Measurements from ENCODE around the gene PDIA6.
"Not testable (repeated sequence)": the region's sequence is repeated elsewhere in the genome, so short reads cannot be mapped to it uniquely, and the experiment has no call there.

The PDIA6 gene

DNA sequence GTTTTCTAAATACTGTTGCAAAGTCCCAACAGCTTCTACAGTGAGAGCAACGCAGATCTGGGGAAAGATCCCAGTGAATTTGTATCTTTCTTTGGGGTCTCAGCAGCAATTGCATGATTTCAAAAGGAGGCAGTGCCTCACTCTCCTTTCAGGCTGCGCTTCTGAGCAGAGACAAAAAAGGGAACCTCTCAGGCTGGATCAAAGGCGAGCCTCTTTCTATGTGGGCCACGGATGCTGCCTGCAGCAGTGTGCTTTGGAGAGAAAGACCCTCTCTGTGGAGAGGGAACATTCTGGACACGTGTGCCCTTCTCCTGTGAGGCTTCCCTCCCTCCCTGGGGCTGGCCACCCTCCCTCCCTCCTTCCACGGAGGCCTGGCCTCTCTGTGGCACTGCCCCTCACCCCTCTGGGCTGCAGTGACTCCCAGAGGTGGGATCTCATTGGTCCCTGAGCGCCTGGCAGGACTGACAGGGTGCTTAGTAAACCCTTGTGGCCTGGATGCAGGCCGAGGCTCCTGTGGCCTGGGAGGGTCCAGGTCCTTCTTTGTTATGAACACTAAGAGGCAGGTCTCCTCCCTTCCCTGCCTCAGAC lies 21.6 kb upstream of the PDIA6 start:
- in situ Hi-C loops (cut with MboI; ENCODE audit: low sequenced_read_pairs), result loop anchor here (10.0 to 25.0 kb wide), 2 partner anchors 291 to 753 kb away; no protein-coding TSS in a partner anchor

DNA sequence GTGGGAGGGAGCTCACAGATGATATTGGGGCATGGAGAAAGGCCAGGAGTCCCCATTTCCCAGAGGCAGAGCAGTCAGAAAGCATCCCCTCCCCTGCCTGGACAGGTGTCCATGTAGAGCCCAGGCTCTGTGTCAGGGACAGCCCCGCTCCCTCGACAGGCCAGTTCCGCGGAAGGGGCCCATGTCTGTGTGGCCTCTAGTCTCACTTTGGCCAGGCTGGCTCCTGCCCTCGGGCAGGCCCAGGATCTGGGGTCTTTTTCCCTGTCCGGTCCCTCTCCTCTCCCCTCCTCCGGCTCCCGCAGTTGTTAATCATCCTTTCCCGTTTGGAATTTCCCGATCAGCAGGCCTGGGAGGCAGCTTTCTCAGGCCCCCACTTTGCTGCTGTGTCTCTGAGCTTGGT lies 20.4 kb upstream of the PDIA6 start:
- in situ Hi-C loops (cut with MboI; ENCODE audit: low sequenced_read_pairs), result loop anchor here (10.0 to 25.0 kb wide), 2 partner anchors 292 to 754 kb away; no protein-coding TSS in a partner anchor

DNA sequence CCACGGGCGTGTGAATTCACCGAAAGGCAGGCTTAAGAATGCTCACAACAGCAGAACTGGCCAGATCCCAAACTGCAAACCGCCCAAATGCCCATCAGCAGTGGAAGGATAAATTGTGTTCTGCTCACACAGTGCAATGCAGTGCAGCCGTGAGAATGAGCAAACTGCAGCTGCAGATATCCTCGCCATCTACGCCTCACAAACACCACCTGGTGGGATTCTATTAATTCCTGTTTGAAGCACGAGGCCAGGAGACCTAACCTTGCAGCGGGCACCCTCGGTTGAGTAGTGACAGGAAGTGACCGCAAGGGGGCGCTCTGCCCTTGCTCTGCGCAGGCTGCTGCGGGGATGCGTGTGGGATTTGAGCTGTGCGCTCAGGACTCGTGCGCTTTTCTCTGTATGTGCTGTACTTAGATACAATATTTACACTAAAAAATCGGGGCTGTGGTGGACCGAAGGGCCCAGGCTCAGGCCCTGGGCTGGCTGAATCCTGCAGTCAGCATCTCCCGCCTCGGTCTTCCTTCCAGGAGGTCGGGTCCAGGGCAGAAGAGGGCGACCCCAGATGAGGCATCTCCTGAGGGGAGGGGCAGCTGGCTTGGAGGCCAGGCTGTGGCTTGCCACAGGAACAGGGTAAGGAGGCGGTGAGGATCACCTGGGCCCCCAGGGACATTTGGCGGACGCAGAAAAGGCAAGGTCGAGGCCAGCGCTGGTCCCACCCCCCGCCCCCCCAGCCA lies 19.8 kb upstream of the PDIA6 start:
- in situ Hi-C loops (cut with MboI; ENCODE audit: low sequenced_read_pairs), result loop anchor here (10.0 to 25.0 kb wide), 2 partner anchors 292 to 755 kb away; no protein-coding TSS in a partner anchor

DNA sequence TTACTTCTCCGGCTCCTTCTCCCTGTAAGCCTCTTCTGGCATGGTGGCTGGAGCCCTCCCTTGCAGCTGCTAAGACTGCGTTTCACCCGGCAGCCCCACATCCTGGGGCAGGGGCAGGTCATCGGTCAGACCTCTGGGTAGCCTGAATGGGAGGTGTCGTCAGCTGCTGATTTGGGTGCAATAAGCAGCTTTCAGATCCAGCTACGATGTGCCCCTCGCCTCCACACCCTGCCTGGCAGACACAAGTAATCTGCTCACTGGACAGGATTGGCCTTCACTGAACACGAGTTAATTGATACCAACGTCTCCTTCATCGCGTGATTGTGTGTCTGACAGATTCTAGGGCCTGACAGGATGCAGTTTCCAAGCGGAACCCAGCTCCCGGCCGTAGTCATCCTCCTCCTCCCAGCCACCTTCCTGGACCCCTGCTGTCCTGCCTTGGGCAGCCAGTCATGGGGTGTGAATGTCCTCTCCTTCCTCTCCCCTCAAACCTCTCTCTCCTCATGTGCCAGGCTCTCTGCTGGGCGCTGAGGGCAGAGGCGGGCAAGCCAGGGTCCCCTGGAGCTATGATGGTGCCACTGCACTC lies 18.9 kb upstream of the PDIA6 start:
- in situ Hi-C loops (cut with MboI; ENCODE audit: low sequenced_read_pairs), result loop anchor here (10.0 to 25.0 kb wide), 2 partner anchors 293 to 756 kb away; no protein-coding TSS in a partner anchor

- in situ Hi-C loops (cut with MboI; ENCODE audit: low sequenced_read_pairs), result loop anchor here (10.0 to 25.0 kb wide), 2 partner anchors 294 to 756 kb away; no protein-coding TSS in a partner anchor
Measured at GRCh38 chr2:10830641-10831399, 18.2 kb upstream of the PDIA6 start.

DNA sequence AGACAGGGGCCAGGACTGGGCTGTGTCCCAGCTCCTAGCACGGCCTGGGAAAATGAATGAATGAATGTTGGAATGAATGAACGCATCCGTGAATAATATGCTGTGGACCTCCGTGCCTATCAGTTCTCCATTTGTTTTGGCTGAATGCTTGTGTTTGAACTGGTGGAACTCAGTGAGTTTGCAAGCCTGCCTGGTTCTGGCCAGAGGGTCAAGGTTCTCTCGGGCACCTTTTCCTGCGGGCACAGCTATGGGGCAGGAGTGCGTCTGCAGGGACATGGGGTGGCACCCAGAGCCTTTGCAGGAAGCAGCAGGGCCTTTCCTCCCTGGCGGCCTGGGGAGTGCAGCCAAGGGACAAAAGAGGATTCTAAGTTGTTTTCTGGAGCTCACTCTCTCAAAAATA lies 17.6 kb upstream of the PDIA6 start:
- in situ Hi-C loops (cut with MboI; ENCODE audit: low sequenced_read_pairs), result loop anchor here (10.0 to 25.0 kb wide), 2 partner anchors 295 to 757 kb away; no protein-coding TSS in a partner anchor

GRCh38 chr2:10829299-10829698 lies 16.7 kb upstream of the PDIA6 start:
- in situ Hi-C loops (cut with MboI; ENCODE audit: low sequenced_read_pairs), result loop anchor here (25.0 kb wide), 1 partner anchor 758 kb away; no protein-coding TSS in a partner anchor

- in situ Hi-C loops (cut with MboI; ENCODE audit: low sequenced_read_pairs), result loop anchor here (25.0 kb wide), 1 partner anchor 759 kb away; no protein-coding TSS in a partner anchor
Measured at GRCh38 chr2:10828346-10828745, 15.8 kb upstream of the PDIA6 start.

GRCh38 chr2:10826625-10827024 lies 14.0 kb upstream of the PDIA6 start:
- in situ Hi-C loops (cut with MboI; ENCODE audit: low sequenced_read_pairs), result loop anchor here (25.0 kb wide), 1 partner anchor 761 kb away; no protein-coding TSS in a partner anchor

DNA sequence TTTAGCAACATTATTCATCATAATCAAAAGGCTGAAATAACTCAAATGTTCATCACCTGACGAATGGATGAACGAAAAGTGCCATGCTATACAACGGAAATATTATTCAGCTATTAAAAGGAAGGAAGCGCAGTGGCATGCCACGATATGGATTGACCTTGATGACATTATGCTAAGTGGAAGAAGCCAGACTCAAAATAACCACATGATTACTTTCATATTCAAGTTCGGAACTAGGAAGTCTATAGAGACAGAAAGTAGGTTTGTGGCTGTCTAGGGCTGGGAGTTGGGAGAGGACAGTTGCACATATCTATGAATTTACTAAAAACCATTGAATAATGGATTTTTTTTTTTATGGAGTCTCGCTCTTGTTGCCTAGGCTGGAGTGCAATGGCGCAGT lies 13.4 kb upstream of the PDIA6 start:
- in situ Hi-C loops (cut with MboI; ENCODE audit: low sequenced_read_pairs), result loop anchor here (25.0 kb wide), 1 partner anchor 761 kb away; no protein-coding TSS in a partner anchor

DNA sequence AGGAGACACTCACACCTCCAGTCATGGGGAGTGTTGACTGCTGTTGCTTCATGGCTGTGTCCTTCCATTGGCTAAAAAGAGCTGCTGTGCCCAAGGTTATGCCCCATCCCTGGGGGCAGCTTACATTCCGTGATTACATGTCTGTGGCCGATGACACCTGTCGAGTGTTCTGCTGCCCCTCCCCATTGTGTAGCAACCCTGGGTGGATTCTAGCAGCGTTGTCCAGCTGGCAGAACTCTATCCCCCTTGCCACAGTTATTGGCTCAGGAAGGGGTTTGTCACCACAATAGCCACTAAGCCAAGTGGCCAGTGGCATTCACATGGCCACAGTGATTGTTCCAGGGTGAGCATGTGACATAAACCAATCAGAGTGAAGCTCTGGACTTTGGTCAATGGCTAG lies 11.6 kb upstream of the PDIA6 start:
- in situ Hi-C loops (cut with MboI; ENCODE audit: low sequenced_read_pairs), result no loop called here

- in situ Hi-C loops (cut with MboI; ENCODE audit: low sequenced_read_pairs), result no loop called here
Measured at GRCh38 chr2:10820978-10821695, 8.6 kb upstream of the PDIA6 start.

DNA sequence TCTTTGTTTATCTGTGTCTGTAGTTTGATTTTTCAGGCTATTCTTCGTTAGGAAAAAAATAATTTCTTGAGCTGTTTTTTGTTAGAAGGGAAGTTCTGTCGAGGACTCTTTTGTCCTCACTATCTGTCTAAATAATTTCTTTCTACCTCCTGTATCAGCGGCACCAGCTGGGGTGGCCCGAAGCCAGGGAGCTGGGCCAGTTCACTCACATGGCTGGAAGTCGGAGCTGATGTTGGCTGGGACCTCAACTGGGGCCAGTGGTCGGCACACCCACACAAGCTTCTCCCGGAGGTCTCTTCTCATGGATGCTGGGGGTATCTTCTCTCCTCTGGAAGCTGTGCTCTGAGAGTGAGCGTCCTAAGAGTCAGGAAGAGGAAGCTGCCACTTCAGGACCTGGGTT lies 8.0 kb upstream of the PDIA6 start:
- in situ Hi-C loops (cut with MboI; ENCODE audit: low sequenced_read_pairs), result no loop called here

DNA sequence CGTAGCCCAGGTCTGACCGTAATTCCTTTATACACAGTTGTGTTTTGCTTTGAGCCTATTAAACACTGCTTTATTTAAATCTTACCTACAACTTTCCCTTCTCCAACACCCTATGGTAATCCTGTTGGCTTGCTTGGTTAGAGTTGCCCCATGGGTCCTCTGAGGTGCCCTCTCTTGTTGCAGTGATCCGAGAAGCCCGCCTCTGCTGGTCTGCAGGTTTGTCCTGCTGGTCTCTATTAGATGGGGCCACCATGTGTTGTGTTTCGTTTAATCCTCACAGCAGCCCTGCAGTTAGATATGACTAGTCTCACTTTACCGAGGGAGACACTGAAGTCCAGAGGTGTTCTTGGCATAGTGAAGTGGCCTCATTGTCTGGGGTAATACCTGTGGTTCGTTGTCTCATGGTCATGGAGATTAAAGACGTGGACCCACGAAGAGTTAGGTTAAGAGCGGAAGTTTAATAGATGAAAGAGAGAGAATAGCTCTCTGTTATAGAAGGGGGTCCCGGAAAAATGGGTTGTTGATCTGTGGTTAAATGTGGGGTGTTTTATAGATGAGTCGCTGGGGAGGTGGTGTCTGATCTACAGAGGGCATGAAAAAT lies 7.2 kb upstream of the PDIA6 start:
- in situ Hi-C loops (cut with MboI; ENCODE audit: low sequenced_read_pairs), result no loop called here

DNA sequence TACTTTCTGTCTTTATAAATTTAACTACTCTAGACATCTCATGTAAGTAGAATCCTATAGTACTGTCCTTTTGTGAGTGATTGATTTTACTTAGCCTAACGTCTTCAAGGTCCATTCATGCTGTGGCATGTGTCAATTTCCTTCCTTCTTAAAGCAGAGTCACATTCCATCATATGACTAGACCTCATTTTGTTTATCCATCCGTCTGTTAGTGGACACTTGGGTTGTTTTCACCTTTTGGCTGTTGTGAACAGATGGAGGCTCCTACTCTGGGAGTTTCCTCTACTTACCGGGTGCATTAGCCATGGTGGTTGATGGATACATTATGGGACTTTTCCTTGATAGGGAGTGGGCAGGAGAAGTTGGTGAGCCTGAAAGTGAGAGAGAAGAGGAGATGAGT lies 6.4 kb upstream of the PDIA6 start:
- in situ Hi-C loops (cut with MboI; ENCODE audit: low sequenced_read_pairs), result no loop called here

- in situ Hi-C loops (cut with MboI; ENCODE audit: low sequenced_read_pairs), result not testable (repeated sequence)
Measured at GRCh38 chr2:10818305-10818704, 5.7 kb upstream of the PDIA6 start.

DNA sequence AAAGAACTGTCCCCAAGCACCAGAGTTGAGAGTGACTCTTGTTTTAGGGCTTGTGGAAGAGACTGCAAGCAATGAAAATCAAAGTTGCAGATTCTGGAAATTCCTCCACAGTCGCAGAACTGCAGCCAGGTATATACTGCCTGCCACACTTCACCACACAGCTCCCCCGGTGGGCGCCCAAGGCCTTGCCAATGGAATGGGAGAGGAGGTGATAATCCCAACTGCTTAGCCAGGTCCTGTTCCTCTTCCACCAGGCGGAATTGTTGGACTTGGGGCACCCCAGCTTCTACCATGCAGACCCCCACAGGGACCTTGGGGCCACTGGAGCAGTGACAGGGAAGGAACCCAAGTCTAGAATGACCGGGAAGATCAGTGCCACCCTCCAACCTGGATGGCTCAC lies 4.8 kb upstream of the PDIA6 start:
- in situ Hi-C loops (cut with MboI; ENCODE audit: low sequenced_read_pairs), result no loop called here

DNA sequence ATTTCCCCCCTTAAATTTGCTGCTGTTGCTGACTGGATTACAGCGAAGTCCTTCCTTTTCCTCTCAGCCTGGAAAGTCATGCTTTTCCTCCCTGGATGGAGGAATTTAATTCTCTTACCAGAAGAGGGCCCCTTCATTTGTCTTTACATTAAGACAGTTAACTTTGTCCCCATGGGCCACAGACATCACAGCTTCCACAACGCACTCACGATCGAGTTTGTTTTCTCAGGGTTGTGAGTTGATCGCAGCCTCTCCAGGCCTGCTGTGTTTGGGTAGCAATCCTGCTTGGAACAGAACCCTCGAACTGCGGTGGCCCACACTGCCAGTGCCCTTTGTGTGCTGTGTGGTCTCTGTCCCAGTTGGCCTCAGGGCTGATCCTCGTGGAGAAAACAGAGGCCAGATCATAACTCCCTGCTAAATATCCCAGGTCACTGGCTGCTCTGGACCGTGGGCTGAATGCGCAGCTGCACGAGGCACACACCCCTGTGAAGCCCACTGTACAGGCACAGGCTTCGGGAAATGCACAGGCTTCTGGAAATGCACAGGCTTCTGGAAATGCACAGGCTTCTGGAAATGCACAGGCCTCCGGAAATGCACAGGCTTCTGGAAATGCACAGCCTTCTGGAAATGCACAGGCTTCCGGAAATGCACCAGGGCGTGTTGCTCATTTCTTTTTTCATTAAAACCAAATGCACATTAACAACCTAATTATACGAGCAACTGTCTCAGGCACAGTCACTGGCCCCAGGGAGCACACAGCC lies 2.2 kb upstream of the PDIA6 start:
- in situ Hi-C loops (cut with MboI; ENCODE audit: low sequenced_read_pairs), result no loop called here

- in situ Hi-C loops (cut with MboI; ENCODE audit: low sequenced_read_pairs), result no loop called here
Measured at GRCh38 chr2:10814142-10814541, 1.6 kb upstream of the PDIA6 start.

Data from HL-60/S4 treated with phorbol 12-myristate 13-acetate at 8.2 ng/mL for 4 days and 3 days (cell line).